Spleen (tissue), 7 donors: ENCODE data around the gene DPYD.

Experiments used
- POLR2A ChIP-seq, 3 donors: fragments of 450-650 bp; IDR thresholded peaks; one replicate each; pipeline ENCODE4 v1.5.1; 2017; ENCODE audit warnings: antibody characterized with exemption in 3 of 3, mild to moderate bottlenecking in 1 of 3
- POLR2AphosphoS5 ChIP-seq, 3 donors: sonication (generic); formaldehyde crosslinking; IDR thresholded peaks; one replicate each; pipeline ENCODE4 v1.5.1; 2017; ENCODE audit warnings: antibody characterized with exemption in 3 of 3
- TF ChIP-seq, protein P1 (sequence below), 11 experiments: fragments of 200-600 bp in 7 of 11; fragments of 450-650 bp in 4 of 11; sonication (generic) in 4 of 11; IDR thresholded peaks in 8 of 11; conservative IDR thresholded peaks in 3 of 11; 1 replicate in 7 of 11; 2 replicates in 4 of 11; pipeline versions ENCODE4 v1.4.0 to v1.8.0; 2016 to 2021; ENCODE audit warnings: antibody characterized with exemption in 11 of 11, inconsistent platforms in 4 of 11, mild to moderate bottlenecking in 1 of 11
- donor health status: DM: no; HTN: no; CAD: no; lungs with moderate emphysema.
- donor health status: DM: no; HTN: no; CAD: no.
- donor health status: DM: no; HTN: no; CAD: no.

DNA sequence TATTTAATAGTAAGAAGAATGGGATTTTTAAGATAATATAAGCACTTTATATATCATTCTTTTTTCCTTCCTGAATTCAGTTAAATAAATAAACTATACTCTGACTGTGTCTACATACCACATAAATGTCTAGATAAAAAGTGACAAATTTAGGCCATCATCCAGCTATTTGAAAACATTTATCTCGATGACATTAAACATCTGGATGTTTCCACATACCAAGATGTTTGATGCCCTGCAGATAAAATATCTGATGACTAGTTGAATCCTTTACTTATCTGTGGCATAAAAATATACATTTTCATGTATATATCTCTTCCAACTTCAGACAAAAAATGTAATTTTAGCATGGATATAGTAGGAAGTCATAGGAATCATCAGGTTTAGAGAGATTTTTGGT lies 348.3 kb downstream of the DPYD start:
- TF ChIP-seq, protein P1, sequence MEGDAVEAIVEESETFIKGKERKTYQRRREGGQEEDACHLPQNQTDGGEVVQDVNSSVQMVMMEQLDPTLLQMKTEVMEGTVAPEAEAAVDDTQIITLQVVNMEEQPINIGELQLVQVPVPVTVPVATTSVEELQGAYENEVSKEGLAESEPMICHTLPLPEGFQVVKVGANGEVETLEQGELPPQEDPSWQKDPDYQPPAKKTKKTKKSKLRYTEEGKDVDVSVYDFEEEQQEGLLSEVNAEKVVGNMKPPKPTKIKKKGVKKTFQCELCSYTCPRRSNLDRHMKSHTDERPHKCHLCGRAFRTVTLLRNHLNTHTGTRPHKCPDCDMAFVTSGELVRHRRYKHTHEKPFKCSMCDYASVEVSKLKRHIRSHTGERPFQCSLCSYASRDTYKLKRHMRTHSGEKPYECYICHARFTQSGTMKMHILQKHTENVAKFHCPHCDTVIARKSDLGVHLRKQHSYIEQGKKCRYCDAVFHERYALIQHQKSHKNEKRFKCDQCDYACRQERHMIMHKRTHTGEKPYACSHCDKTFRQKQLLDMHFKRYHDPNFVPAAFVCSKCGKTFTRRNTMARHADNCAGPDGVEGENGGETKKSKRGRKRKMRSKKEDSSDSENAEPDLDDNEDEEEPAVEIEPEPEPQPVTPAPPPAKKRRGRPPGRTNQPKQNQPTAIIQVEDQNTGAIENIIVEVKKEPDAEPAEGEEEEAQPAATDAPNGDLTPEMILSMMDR (IDR thresholded peaks at IDR 0.05 in 8 of 11, conservative IDR thresholded peaks at IDR 0.05 in 3 of 11) = no peak
- no peak for TF ChIP-seq POLR2A (IDR thresholded peaks at IDR 0.05)
- no peak for TF ChIP-seq POLR2AphosphoS5 (IDR thresholded peaks at IDR 0.05)
